A549 (cell line): ENCODE results near the gene PRR5L. TPM values are rescaled to one million over a fixed set of nuclear protein-coding genes. Genes with fewer than 3 reads are reported as not detected.

Experiments
- ATAC-seq, 2 experiments: fragments of 200-7000 bp in 1 of 2; fragments of >200 bp in 1 of 2; cut with Nextera tagmentation in 1 of 2; cut with Tn5 transposase in 1 of 2; 3 replicates each; pipeline versions ENCODE4 v1.8.0 to v1.9.1; 2018 to 2020; ENCODE audit warnings: mild to moderate bottlenecking in 1 of 2, moderate library complexity in 1 of 2
- CTCF ChIA-PET: fragments of 300-600 bp; sonication (Branson Sonifier 250); formaldehyde crosslinking; extraction: SDS; loops from one replicate; lab custom pipeline; 2021; ENCODE audit warnings: antibody characterized with exemption, inconsistent platforms; lab: Yijun Ruan, JAX
- POLR2A ChIA-PET: fragments of 350-600 bp; formaldehyde crosslinking; extraction: SDS; loops from one replicate; lab custom pipeline; 2021; ENCODE audit warnings: antibody characterized with exemption, inconsistent platforms; lab: Yijun Ruan, JAX
- DNase-seq, 2 experiments: peaks; one replicate each; pipeline versions ENCODE4 v3.0.0 to v3.0.0-alpha.2; 2011 to 2016; ENCODE audit warnings: low read depth in 1 of 2, low spot score in 1 of 2
- FAIRE-seq: peaks from 2 replicates; lab custom pipeline; 2011; peaks lifted over from hg19 to GRCh38; lab: Jason Lieb, UNC
- H3K27ac ChIP-seq, 2 experiments: fragments of >200 bp; sonication (Bioruptor Twin); formaldehyde crosslinking; 3 replicates each; pipeline ENCODE4 v1.5.1; 2016 to 2017
- H3K4me1 ChIP-seq: fragments of >200 bp; sonication (Bioruptor Twin); formaldehyde crosslinking; 3 replicates; pipeline ENCODE4 v1.6.1; 2016
- H3K4me2 ChIP-seq: fragments of >200 bp; sonication (Bioruptor Twin); formaldehyde crosslinking; 3 replicates; pipeline ENCODE4 v1.6.1; 2016
- H3K4me3 ChIP-seq: fragments of >200 bp; sonication (Bioruptor Twin); formaldehyde crosslinking; 3 replicates; pipeline ENCODE4 v1.5.1; 2016
- H3K9me3 ChIP-seq: fragments of >200 bp; sonication (Bioruptor Twin); formaldehyde crosslinking; 3 replicates; pipeline ENCODE4 v1.6.1; 2016
- ATOH8 ChIP-seq: fragments of 250-450 bp; sonication (Bioruptor Pico); IDR thresholded peaks from 2 replicates; pipeline ENCODE4 v1.5.0; 2020; ENCODE audit warnings: low read depth, mild to moderate bottlenecking, moderate library complexity
- CEBPB ChIP-seq, 2 experiments: fragments of >200 bp in 1 of 2; sonication (Bioruptor Twin) in 1 of 2; formaldehyde crosslinking in 1 of 2; IDR thresholded peaks; 2 replicates each; pipeline ENCODE4 v1.6.1; 2012 to 2016
- CHD2 ChIP-seq: fragments of 150-350 bp; IDR thresholded peaks from 2 replicates; pipeline ENCODE4 v1.6.1; 2014; ENCODE audit warnings: low read length; ENCODE audit not compliant: partially characterized antibody
- CHD4 ChIP-seq: fragments of 200-600 bp; sonication (generic); IDR thresholded peaks from 2 replicates; pipeline ENCODE4 v1.6.1; 2016; ENCODE audit warnings: antibody characterized with exemption, mild to moderate bottlenecking, borderline replicate concordance
- EHF ChIP-seq: fragments of 250-450 bp; sonication (Bioruptor Pico); IDR thresholded peaks from 2 replicates; pipeline ENCODE4 v1.5.0; 2020; ENCODE audit warnings: mild to moderate bottlenecking
- FOSL2 ChIP-seq, 2 experiments: fragments of 450-650 bp in 1 of 2; fragments of >200 bp in 1 of 2; sonication (Bioruptor Twin) in 1 of 2; formaldehyde crosslinking; IDR thresholded peaks; 2 replicates each; pipeline versions ENCODE4 v1.5.0 to v1.6.1; 2016 to 2020; ENCODE audit warnings: mild to moderate bottlenecking in 1 of 2, moderate library complexity in 1 of 2
- HES2 ChIP-seq: fragments of >200 bp; sonication (Bioruptor Twin); formaldehyde crosslinking; IDR thresholded peaks from 2 replicates; pipeline ENCODE4 v1.6.1; 2016
- HOXB5 ChIP-seq: fragments of 250-450 bp; sonication (Bioruptor Pico); IDR thresholded peaks from 2 replicates; pipeline ENCODE4 v1.5.0; 2020; ENCODE audit warnings: mild to moderate bottlenecking, moderate library complexity
- JUN ChIP-seq, 2 experiments: fragments of >200 bp; sonication (Bioruptor Twin); formaldehyde crosslinking; IDR thresholded peaks; 2 replicates in 1 of 2; 3 replicates in 1 of 2; pipeline ENCODE4 v1.6.1; 2016 to 2017
- MAFK ChIP-seq: fragments of 450-650 bp; IDR thresholded peaks from 2 replicates; pipeline ENCODE4 v1.6.1; 2014; ENCODE audit not compliant: partially characterized antibody
- PHF8 ChIP-seq: fragments of 200-600 bp; sonication (generic); IDR thresholded peaks from 2 replicates; pipeline ENCODE4 v1.6.1; 2016; ENCODE audit warnings: low read depth, mild to moderate bottlenecking, antibody characterized with exemption, moderate library complexity, borderline replicate concordance
- POLR2A ChIP-seq: IDR thresholded peaks from 2 replicates; pipeline ENCODE4 v1.6.1; 2012; ENCODE audit warnings: mild to moderate bottlenecking, low read length
- POLR2AphosphoS2 ChIP-seq: conservative IDR thresholded peaks from 2 replicates; pipeline ENCODE4 v1.6.1; 2012; ENCODE audit warnings: low read length, improper control_type of control experiment, inconsistent platforms
- RARB ChIP-seq: fragments of 250-450 bp; sonication (Bioruptor Pico); IDR thresholded peaks from 2 replicates; pipeline ENCODE4 v1.8.0; 2021; ENCODE audit warnings: mild to moderate bottlenecking, moderate library complexity
- SMC3 ChIP-seq: fragments of >200 bp; sonication (Bioruptor Twin); formaldehyde crosslinking; IDR thresholded peaks from 3 replicates; pipeline ENCODE4 v1.6.1; 2018; ENCODE audit warnings: inconsistent platforms
- TFCP2L1 ChIP-seq: fragments of 250-450 bp; sonication (Bioruptor Pico); IDR thresholded peaks from 2 replicates; pipeline ENCODE4 v1.5.0; 2021; ENCODE audit warnings: mild to moderate bottlenecking
- USF2 ChIP-seq: fragments of 450-650 bp; IDR thresholded peaks from 2 replicates; pipeline ENCODE4 v1.6.1; 2014; ENCODE audit warnings: antibody characterized with exemption
- ZC3H11A ChIP-seq: fragments of 450-650 bp; IDR thresholded peaks from 2 replicates; pipeline ENCODE4 v1.6.1; 2014; ENCODE audit warnings: antibody characterized with exemption, mild to moderate bottlenecking
- ZFP36 ChIP-seq: fragments of 450-650 bp; IDR thresholded peaks from 2 replicates; pipeline ENCODE4 v1.6.1; 2014; ENCODE audit warnings: borderline replicate concordance; ENCODE audit not compliant: partially characterized antibody
- WGBS: methylation state at CpG from one replicate; pipeline ENCODE4 v1.1.6; 2017; ENCODE audit errors: missing lambda C conversion rate; 5-methylcytosine and 5-hydroxymethylcytosine counted together
- polyA plus RNA-seq, 4 experiments: library from polyadenylated mRNA; depleted of rRNA in 3 of 4; stranded (reverse); fragments of >200 nt; fragmentation: RNase III in 1 of 4; extraction: RNeasy Plus Mini Kit Qiagen cat#74134 plus additional on column Dnase treatment in 1 of 4; gene quantifications; 2 replicates in 3 of 4; 3 replicates in 1 of 4; pipeline ENCODE4 v1.2.3, GENCODE V29; 2011 to 2017
- TF ChIP-seq, protein P1 (sequence below): fragments of 250-450 bp; sonication (Bioruptor Pico); IDR thresholded peaks from 2 replicates; pipeline ENCODE4 v1.5.0; 2021; ENCODE audit warnings: mild to moderate bottlenecking, moderate library complexity, borderline replicate concordance
- TF ChIP-seq, protein P2 (sequence below): IDR thresholded peaks from 2 replicates; pipeline ENCODE4 v1.6.1; 2012

Gene PRR5L
- polyA plus RNA-seq, 2 of the 4 experiments (the other 2 are of a cell fraction): 6.9 to 12.1 TPM

DNA sequence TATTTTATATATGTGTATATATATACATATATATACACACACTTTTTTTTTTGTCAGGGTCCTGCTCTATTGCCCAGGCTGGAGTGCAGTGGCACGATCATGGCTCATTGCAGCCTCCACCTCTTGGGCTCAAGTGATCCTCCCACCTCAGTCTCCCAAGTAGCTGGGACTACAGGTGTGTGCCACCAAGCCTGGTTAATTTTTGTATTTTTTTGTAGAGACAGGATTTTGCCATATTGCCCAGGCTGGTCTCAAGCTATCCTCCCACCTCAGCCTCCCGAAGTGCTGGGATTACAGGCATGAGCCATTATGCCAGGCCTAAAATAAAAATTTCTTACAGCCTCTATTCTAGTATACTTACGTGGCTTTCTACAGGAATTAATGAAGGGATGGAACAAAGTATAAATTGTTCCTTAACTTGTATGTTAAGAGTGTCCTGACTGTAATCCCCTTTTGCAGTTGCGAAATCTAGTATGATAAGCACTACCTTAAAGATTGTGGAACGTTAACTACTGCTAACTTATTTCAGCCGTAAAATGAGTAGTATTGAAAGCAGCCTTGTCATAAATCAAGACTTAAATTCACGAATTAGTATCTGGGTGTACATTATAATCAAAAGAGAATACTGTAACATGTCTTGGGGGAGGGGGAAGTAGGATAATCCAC is 211.9 kb downstream of the PRR5L start:
- Histone ChIP-seq H3K4me1 (peaks cover 11% of the 10 kb centered on the region), H3K27ac (no peak overlapping the region), H3K4me2 (peak overlapping the region; percentile 95), H3K9me3 (no peaks in the 10 kb centered on the region), H3K4me3 (no peak overlapping the region)
- DNase-seq (no peak), FAIRE-seq (no peak), ATAC-seq (no peak)
- 81% methylated on average over 7 of the region's 7 CpGs for WGBS
- ChIA-PET CTCF (interaction anchor here (1.4 to 3.0 kb wide), 4 partner anchors 7 to 18 kb away, joined by 3 to 16 read pairs (median 9); no protein-coding TSS in a partner anchor), POLR2A (interaction anchor here (1.6 kb wide), 1 partner anchor 15 kb away, joined by 3 read pairs; no protein-coding TSS in a partner anchor)
- TF ChIP-seq CEBPB (IDR thresholded peaks at IDR 0.05) (peak; percentile 48 to 61; a peak in 2 of 4 replicates), RARB (CRISPR knock-in tag) (no peak)

DNA sequence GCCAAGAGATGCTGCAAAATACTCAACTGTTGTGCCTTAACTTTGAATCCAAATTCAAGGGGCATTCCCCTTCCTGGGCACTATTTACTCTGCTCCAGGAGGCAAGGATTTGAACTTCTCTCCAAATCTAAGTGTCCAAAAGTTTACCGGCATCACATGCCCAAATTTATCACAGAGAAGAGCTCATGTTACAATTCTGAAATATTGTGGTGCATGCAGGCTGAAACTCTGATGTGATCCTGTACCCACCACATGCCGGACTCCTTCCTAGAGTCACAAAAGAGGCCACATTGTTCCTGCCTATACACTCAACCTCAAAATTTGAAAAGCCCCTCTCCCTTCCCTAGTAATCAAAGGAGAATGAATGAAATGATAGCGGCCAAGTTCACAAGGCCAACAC is 212.7 kb downstream of the PRR5L start:
- ChIA-PET POLR2A (interaction anchor here (0.6 to 1.6 kb wide), 2 partner anchors 16 to 561 kb away, joined by 3 read pairs; no protein-coding TSS in a partner anchor), CTCF (interaction anchor here (0.7 to 3.0 kb wide), 9 partner anchors 8 to 1057 kb away, joined by 3 to 16 read pairs (median 4); no protein-coding TSS in a partner anchor)
- Histone ChIP-seq H3K27ac (peak overlapping the region; percentile 89 to 93; a peak in 5 of 6 replicates), H3K9me3 (no peaks in the 10 kb centered on the region), H3K4me3 (peak overlapping the region; percentile 70), H3K4me2 (peak overlapping the region; percentile 95), H3K4me1 (peaks cover 11% of the 10 kb centered on the region)
- ATAC-seq (no peak), DNase-seq (no peak), FAIRE-seq (no peak)
- TF ChIP-seq HOXB5 (no peak), PHF8 (no peak), HES2 (no peak)
- 25% methylated on average over 3 of the region's 3 CpGs for WGBS

DNA sequence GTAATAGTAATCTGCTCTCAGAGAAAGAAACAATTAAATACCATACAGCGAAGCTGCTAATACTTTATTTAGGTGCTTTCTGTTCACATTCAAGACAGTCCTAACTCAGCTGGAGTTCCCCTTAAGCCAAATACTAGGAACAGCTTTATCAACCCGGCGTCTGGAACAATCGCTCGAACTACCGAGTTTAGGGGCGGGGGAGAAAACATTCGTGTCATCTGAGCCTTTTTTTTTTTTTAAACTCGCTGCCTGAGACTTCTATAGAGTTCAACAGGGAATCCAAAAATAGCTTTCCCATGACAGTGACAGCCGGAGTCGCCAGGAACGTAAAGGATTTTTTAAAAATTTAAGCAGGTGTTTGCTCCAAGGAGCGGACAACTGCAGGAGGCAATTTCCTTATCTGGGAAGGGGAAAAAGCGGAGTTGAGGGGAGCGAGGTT is 213.1 kb downstream of the PRR5L start:
- ChIA-PET POLR2A (interaction anchor here (0.6 to 1.6 kb wide), 2 partner anchors 16 to 561 kb away, joined by 3 read pairs; no protein-coding TSS in a partner anchor), CTCF (interaction anchor here (0.7 to 3.0 kb wide), 9 partner anchors 8 to 1058 kb away, joined by 3 to 16 read pairs (median 4); no protein-coding TSS in a partner anchor)
- Histone ChIP-seq H3K4me1 (peaks cover 11% of the 10 kb centered on the region), H3K4me2 (peak overlapping the region; percentile 95), H3K27ac (peak overlapping the region; percentile 89 to 93), H3K9me3 (no peaks in the 10 kb centered on the region), H3K4me3 (peak overlapping the region; percentile 70)
- TF ChIP-seq ZC3H11A (no peak), HES2 (no peak), MAFK (no peak), EHF (no peak), POLR2AphosphoS2 (no peak), ZFP36 (no peak)
- no peak for FAIRE-seq
- WGBS: 3% methylated on average over 15 of the region's 15 CpGs
- peak; percentile 3 to 5; a peak in 3 of 6 replicates for ATAC-seq
- no peak for DNase-seq

DNA sequence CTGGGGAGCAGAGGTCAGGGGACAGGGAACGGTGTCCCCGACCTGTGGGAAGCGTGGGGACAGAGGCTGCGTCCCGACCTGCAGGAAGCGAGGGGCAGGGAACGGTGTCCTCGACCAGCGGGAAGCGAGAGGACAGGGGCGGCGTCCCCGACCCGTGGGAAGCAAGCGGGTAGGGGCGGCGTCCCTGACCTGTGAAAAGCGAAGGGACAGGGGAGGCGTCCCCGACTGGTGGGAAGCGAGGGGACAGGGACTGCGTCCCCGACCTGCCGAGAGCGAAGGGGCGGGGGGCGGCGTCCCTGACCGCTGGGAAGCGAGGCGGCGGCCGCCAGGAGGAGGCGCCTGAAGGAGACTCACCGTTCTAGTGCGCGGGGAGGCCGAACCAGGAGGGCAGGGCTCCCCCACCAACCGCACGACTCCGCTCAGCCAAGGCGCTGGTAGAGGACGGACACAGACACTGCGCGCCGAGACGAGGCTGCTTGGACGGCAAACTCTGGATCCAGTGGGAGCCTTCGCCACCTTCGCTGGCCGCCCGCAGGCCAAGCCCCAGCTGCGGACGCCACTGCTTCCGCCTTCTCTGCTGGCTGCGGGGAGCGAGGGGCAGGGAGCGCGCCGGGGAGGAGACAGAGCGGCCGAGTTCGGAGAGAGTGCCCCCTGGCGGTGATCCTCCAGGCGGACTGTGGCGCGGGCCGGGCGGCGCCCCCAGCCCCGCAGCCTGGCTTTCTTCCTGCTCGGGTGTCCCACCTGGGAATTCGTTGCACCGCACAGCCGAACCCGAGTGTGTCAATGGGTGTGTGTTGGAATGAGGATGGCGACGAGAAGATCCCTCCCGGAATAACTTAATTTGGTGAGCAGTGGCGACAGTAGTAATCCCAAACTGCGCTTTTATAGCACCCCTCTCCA is 213.9 kb downstream of the PRR5L start, which contains the start of gene TRAF6:
TRAF6 (minus strand) TSS at position 579 of the 900 bp plus-strand sequence. CDS start 8,757 bp downstream, outside the sequence.
- Histone ChIP-seq H3K27ac (peak within 1 kb of the TSS; percentile 89 to 93), H3K4me1 (peaks cover 11% of the 10 kb centered on the region), H3K4me3 (peak within 1 kb of the TSS; percentile 70), H3K9me3 (no peaks in the 10 kb centered on the region), H3K4me2 (peak within 1 kb of the TSS; percentile 95)
- ATAC-seq: peak; percentile 96 to 99
- no peak for FAIRE-seq
- under 1% methylated on average over 39 of the region's 81 CpGs for WGBS
- ChIA-PET CTCF (interaction anchor here (0.6 to 3.0 kb wide), 18 partner anchors 9 to 235 kb away, joined by 3 to 16 read pairs (median 3); no protein-coding TSS in a partner anchor), POLR2A (interaction anchor here (0.6 to 1.6 kb wide), 4 partner anchors 10 to 361 kb away, joined by 3 to 4 read pairs (median 3); no protein-coding TSS in a partner anchor)
- peak; percentile 62 to 90 for DNase-seq
- TF ChIP-seq FOSL2 (IDR thresholded peaks at IDR 0.05) (no peak), FOSL2 (CRISPR knock-in tag; IDR thresholded peaks at IDR 0.05) (peak; percentile 35; the same call in 1 of the 2 replicates), ATOH8 (CRISPR knock-in tag) (no peak), JUN (IDR thresholded peaks at IDR 0.05) (peak; percentile 76 to 95), POLR2A (peak; percentile 97), EHF (0 out of 2 replicates have a peak, but pooled peaks have one; percentile 55), CHD2 (no peak), TFCP2L1 (CRISPR knock-in tag) (peak; percentile 73; the same call in 1 of the 2 replicates), SMC3 (peak; percentile 26; the same call in 2 of the 3 replicates), CHD4 (no peak), USF2 (no peak)
- TF ChIP-seq, protein P1, sequence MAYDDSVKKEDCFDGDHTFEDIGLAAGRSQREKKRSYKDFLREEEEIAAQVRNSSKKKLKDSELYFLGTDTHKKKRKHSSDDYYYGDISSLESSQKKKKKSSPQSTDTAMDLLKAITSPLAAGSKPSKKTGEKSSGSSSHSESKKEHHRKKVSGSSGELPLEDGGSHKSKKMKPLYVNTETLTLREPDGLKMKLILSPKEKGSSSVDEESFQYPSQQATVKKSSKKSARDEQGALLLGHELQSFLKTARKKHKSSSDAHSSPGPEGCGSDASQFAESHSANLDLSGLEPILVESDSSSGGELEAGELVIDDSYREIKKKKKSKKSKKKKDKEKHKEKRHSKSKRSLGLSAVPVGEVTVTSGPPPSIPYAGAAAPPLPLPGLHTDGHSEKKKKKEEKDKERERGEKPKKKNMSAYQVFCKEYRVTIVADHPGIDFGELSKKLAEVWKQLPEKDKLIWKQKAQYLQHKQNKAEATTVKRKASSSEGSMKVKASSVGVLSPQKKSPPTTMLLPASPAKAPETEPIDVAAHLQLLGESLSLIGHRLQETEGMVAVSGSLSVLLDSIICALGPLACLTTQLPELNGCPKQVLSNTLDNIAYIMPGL (CRISPR knock-in tag): peak; percentile 98
- TF ChIP-seq, protein P2, sequence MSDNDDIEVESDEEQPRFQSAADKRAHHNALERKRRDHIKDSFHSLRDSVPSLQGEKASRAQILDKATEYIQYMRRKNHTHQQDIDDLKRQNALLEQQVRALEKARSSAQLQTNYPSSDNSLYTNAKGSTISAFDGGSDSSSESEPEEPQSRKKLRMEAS: peak; percentile 69
